ENCODE results near the gene CANT1.

- TF ChIP-seq CTCF (conservative IDR thresholded peaks at IDR 0.05; ENCODE audit: low read depth, low read length) (no peak), EZH2 (IDR thresholded peaks at IDR 0.05; ENCODE audit: borderline replicate concordance, low read depth, low read length, poor library complexity, severe bottlenecking) (no peak)
These were observed 13.0 kb upstream of the CANT1 start for GRCh38 chr17:79022507-79022991.
